GM19043 (cell line): ENCODE data around the gene EZH1.
"Not testable (repeated sequence)": the region's sequence is repeated elsewhere in the genome, so short reads cannot be mapped to it uniquely, and the experiment has no call there.

Experiments
- ATAC-seq: cut with Tn5 transposase; IDR thresholded peaks from one replicate; pipeline ENCODE4 v1.9.1; 2021; ENCODE audit warnings: low read depth; ENCODE audit not compliant: unreplicated experiment

EZH1 gene

GRCh38 chr17:42673266-42673884 lies 71.5 kb downstream of the EZH1 start:
- no peak for ATAC-seq

DNA sequence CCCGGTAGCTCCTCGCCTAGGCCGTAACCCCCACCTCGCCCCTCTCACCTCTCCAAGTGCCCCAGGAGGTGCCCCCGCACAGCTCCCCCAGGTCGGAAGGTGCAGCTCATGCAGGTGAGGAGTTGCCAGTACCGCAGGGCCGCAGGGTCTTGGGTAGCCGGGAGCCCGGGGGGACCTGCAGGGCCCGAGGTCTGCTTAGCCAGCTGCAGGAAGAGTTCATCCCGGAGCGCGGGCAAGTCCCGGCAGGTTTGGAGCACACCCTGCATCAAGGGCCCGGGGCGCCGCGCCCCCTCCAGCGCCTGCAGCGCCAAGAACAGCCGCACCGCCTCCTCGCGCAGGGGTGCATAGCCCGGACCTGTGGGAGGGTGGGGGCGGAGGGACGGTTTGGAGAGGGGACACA lies 72.8 kb downstream of the EZH1 start:
- no peak for ATAC-seq

- no peak for ATAC-seq
Observed at GRCh38 chr17:42670789-42671657, 73.8 kb downstream of the EZH1 start.

DNA sequence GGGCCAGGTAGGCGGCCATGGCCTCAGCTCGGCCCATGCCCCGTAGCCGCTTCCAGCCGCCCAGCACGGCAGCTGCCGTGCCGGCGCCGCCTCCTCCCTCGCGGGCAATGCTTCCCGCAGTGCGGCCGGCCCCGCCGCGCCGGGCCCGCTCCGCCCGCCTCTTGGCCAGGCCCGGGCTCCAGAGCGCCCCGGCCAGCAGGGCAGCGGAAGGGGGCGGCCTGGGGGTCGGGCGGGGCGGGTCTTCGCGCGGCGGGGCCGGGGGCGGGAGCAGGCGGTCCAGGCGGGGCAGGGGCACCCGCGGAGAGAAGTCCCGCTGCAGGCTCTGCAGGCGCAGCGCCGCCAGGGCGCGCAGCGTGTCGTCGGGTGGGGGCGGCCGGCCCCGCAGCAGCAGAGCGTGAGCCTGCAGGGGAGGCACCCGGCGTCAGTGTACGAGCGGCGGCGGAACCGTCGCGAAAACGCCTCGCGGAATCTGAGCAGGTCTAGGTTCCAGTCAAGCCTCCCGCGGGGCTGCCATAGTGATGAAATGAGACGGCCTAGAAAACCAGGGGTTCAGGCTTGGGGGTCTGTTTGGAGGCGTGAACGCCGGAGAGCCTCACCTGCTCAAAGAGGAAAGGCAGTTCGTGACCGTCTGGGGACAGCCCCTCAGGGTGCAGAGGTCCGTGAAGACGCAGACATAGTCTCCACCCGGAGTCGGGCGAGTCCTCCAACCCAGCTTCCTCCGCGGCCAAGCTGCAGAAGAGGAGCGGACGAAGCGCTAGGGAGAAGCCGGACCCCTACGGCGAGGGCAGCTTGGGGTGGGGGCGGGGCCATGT lies 74.7 kb downstream of the EZH1 start:
- ATAC-seq = no peak

DNA sequence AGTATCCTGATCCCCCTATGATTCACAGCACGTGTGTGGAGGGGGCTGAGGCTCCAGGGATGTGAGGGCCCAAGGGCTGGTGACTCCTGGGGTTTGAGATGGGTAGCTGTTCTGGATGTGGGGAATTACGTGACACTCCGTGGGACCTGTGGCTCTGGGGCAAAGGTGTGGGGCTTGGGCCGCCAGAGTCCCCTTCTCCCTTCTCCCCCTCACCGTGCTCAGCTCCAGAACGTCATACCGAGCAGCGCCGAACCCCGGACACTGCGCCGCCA lies 75.2 kb downstream of the EZH1 start:
- no peak for ATAC-seq

DNA sequence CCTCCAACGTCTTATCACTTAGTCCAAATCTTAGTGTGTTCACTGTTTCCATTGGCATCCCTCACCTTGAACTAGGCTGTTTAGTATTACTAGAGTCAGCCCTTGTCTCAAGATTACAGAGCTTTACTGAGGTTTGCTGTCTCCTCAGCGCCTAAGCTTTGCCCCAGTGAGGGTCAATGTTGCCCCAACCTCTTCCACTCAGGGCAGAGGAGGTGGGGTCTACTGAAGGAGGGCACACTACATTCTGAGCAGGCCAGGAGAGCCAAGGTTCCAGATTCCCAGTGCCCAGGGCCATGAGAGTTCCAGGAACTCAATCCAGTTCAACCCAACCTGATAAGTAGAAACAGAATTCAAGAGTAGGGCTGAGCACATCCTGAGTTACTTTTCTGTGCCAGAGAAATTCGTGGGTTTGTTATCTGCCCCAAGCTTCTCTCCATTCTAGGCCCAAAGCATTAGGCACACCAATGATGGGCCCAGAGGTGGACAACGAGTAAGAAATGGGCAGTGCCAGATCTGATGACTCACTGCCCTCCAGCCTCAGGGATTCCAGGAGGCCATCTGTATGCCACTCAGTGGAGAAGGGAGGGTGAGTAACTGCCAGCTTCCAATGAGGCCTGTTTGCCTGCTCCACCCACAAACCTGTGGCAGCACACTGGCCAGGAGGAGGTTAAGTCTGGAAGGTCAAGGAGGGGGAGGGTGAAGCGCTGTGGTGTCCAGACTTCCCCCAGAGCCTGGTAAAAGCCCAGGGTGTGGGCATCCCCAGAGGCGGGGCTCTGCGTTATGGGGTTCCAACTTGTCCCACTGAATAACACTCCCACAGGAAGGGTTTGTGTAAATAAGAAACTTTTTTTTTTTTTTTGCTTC lies 77.5 kb downstream of the EZH1 start:
- ATAC-seq = no peak

- not testable (repeated sequence) for ATAC-seq
Observed at GRCh38 chr17:42666126-42666525, 78.7 kb downstream of the EZH1 start.

DNA sequence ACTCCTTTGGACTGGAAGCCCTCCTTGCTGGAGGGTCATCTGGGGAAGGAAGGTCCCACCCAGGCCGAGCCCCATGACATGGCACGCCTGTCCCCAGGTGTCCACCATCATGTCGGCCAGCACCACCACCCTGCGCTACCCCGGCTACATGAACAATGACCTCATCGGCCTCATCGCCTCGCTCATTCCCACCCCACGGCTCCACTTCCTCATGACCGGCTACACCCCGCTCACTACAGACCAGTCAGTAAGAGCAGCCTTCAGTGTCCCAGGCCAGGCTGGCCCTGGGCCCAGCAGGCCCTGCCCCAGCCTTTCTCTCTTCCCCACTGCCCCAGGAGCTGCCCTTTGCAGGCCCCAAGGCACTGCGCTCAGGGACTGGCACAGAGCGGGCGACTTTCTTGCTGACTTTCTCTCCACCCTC lies 79.2 kb downstream of the EZH1 start:
- no peak for ATAC-seq

DNA sequence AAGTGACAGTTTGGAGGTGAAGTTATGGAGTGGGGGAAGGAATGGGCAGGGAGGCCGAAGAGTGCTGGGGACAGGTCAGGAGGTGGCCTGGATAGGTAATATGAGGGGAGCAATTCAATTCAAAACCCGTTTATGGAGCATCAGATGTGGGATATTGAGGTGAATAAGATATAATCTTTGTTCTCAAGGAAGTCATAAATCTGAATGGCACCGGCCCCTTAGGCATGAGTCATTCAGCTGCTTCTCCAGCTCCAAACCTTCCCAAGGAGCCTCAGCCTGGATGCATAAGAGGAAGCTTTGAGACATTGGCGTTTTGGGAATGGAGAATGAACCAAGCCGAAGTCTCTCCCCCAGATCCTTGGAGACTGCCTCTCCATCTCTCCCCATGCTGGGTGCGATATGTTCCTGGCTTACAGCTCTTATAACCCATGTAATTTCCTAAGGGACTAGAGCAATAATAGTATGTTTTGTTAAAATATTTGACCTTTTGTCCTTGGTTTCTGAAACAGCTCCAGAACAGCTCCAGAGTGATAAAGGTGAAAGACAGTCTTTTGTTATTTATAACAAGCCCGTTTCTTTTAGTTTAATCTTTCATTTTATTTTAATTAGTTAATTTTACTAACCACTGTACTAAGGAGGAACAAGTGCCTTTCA lies 84.0 kb downstream of the EZH1 start:
- no peak for ATAC-seq

DNA sequence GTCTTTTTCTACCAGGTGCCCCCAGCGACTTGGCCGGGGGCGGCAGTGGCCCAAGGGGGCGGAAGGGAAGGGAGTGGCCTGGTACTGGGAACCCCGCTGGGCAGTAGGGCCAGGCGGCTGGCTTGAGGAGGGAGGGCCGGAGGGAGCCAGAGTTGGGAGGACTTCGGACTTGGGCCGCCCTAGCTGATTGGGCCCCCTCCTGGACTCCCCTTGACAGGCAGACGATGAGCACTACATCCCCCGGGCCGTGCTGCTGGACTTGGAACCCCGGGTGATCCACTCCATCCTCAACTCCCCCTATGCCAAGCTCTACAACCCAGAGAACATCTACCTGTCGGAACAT lies 84.9 kb downstream of the EZH1 start:
- not testable (repeated sequence) for ATAC-seq

DNA sequence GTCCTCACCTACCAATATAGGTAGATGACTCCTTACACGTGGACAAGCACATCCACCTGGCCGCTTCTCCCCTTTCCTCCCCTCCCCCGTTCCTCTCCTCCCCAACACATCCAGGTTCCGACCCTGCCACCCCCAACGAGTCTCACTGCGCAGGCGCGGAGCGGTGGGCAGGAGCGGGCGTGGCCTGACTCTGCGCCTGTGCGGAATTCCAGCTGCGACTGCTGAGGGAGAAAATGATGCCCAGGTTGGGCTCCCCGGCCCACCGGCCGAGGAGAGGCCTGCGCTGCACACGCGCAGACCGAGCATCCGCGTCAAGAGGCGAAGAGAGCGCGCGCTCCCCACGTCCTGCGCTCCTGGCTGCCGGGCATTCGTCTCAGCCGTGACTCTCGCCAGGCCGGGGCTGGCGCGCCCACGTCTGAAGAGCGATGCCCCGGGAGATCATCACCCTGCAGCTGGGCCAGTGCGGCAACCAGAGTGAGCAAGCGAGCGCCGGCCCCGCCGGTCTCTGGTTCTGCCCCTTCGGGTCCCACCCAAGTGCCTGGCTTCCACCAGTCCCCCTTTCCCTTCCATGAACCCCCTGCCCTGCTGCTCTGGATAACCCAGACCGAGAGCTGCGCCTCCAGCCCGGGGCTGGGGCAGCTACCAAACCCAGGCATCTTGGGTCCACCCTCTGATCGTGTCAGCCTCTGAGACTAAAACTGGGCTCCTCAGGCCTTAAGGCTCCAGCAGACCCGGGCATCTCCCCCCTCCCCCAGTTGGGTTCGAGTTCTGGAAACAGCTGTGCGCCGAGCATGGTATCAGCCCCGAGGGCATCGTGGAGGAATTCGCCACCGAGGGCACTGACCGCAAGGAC lies 85.5 kb downstream of the EZH1 start, which contains the start of gene TUBG2:
TUBG2 (plus strand) TSS at position 206 of the 853 bp plus-strand sequence; CDS start at position 426, 220 bp downstream.
- ATAC-seq = no peak

- ATAC-seq = no peak
Observed at GRCh38 chr17:42657824-42658588, 86.8 kb downstream of the EZH1 start.

DNA sequence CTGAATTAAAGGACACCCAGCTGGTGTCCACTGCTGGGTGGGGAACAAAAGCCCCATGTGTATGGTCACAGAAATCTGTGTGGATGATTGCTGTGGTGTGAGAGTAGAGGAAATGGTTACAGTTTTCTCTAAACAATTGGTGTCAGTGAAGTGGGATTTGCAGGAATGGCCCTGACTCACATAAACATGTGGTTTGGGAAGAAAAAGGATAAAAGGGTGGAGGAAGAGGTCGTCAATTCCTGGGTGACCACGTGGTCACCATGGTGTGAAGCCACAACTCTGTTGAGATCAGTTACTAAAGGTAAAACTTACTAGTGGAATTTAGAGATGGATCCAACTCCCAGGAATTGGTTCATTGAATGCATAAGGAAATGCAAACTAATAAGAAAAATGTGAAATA lies 89.3 kb downstream of the EZH1 start:
- ATAC-seq = no peak

- no peak for ATAC-seq
Observed at GRCh38 chr17:42653179-42654124, 91.4 kb downstream of the EZH1 start.

GRCh38 chr17:42651392-42651791 lies 93.4 kb downstream of the EZH1 start:
- no peak for ATAC-seq
